Psoas muscle (tissue), 8 donors: ENCODE results near the gene RTN3. TPM values are rescaled to one million over a fixed set of nuclear protein-coding genes. Genes with fewer than 3 reads are reported as not detected.
"Not testable (repeated sequence)": the region's sequence is repeated elsewhere in the genome, so short reads cannot be mapped to it uniquely, and the experiment has no call there.

Experiments
- ATAC-seq, 4 donors: fragments of 200-7000 bp; cut with Tn5 transposase; one replicate each; pipeline ENCODE4 v1.9.1; 2020; ENCODE audit warnings: moderate library complexity in 3 of 4, mild to moderate bottlenecking in 2 of 4
- DNase-seq, 2 donors: peaks; one replicate each; pipeline ENCODE4 v3.0.0-alpha.2; 2020
- H3K27ac ChIP-seq: fragments of 200-600 bp; one replicate; pipeline ENCODE4 v1.8.0; 2022
- H3K27me3 ChIP-seq, 3 donors: fragments of 200-600 bp in 1 of 3; one replicate each; pipeline versions ENCODE4 v1.6.1 to v1.8.0; 2013 to 2022; ENCODE audit warnings: low read length in 2 of 3, mild to moderate bottlenecking in 2 of 3, moderate library complexity in 1 of 3; ENCODE audit not compliant: insufficient read depth in 3 of 3
- H3K36me3 ChIP-seq, 2 donors: fragments of 200-600 bp in 1 of 2; one replicate each; pipeline versions ENCODE4 v1.6.1 to v1.8.0; 2013 to 2022; ENCODE audit warnings: low read depth in 1 of 2, mild to moderate bottlenecking in 1 of 2, moderate library complexity in 1 of 2; ENCODE audit not compliant: insufficient read depth in 1 of 2
- H3K4me1 ChIP-seq: fragments of 200-600 bp; one replicate; pipeline ENCODE4 v1.8.0; 2022
- H3K4me3 ChIP-seq: fragments of 200-600 bp; one replicate; pipeline ENCODE4 v1.8.0; 2022; ENCODE audit warnings: mild to moderate bottlenecking
- H3K9me3 ChIP-seq: fragments of 200-600 bp; one replicate; pipeline ENCODE4 v1.8.0; 2022
- CTCF ChIP-seq: fragments of 200-600 bp; IDR thresholded peaks from one replicate; pipeline ENCODE4 v1.8.0; 2022; ENCODE audit warnings: antibody characterized with exemption
- WGBS, 3 donors: extraction: QIAGEN DNeasy Blood & Tissue Kit; methylation state at CpG; one replicate each; pipeline versions ENCODE4 v1.1.6 to v1.1.7; 2013; 5-methylcytosine and 5-hydroxymethylcytosine counted together
- intact Hi-C, 2 donors: fragments of 100-400 bp; cut with DNase I; formaldehyde crosslinking; loops; one replicate each; pipeline versions ENCODE4 v1.11.0 to v1.14.2; 2022
- polyA plus RNA-seq, 3 donors: library from polyadenylated mRNA; stranded (reverse); fragments of 200-250 nt; gene quantifications; one replicate each; pipeline ENCODE4 v1.2.3, GENCODE V29; 2013
- total RNA-seq, 4 donors: library from RNA; stranded (reverse); fragmentation: NEBNext Ultra II Directional in 2 of 4; extraction: Animal tissue kit (Norgen Biotek cat#: 25700) in 2 of 4; gene quantifications; one replicate each; pipeline versions ENCODE4 v1.2.1 to v1.2.4, GENCODE V29; 2021 to 2023
- donor health status: healthy with polysubstance abuse.
- donor health status: DM: no; HTN: no; CAD: no; lungs with moderate emphysema.
- donor health status: Bipolar disorder and iron deficiency.
- donor health status: healthy.
- donor health status: DM: yes; HTN: yes; CAD: no.
- donor health status: DM: no; HTN: no; CAD: no.
- donor health status: DM: no; HTN: no; CAD: no.
- donor health status: DM: yes; HTN: yes; CAD: no.

Gene RTN3
- total and polyA plus RNA-seq, 7 donors = 35.3 to 162 (median 67.4) TPM

- ATAC-seq = peak in 2 of 4 donors; percentile 2 to 10
- 7 to 14% (median 10%) methylated on average over 18 of the region's 18 CpGs for WGBS, 3 donors
These were observed 423 bp upstream of the RTN3 start for GRCh38 chr11:63680834-63681320.

GRCh38 chr11:63682066-63683021 lies 1.0 kb downstream of the RTN3 start:
- intact Hi-C loops = loop anchor here in 1 of 2 donors (5.0 kb wide), 1 partner anchor 55 kb away; no protein-coding TSS in a partner anchor
- Histone ChIP-seq H3K27me3 (no peaks in the 10 kb centered on the region), H3K36me3 (no peaks in the 10 kb centered on the region), H3K4me1 (peaks cover 58% of the 10 kb centered on the region), H3K27ac (peak overlapping the region; percentile 94), H3K9me3 (no peaks in the 10 kb centered on the region), H3K4me3 (peak overlapping the region; percentile 96)
- TF ChIP-seq CTCF = no peak
- ATAC-seq (peak in 1 of 4 donors; percentile 27), DNase-seq (no peak)
- WGBS, 3 donors = 5 to 12% (median 7%) methylated on average over 19 of the region's 19 CpGs

More at GRCh38 chr11:63680834-63681320, 423 bp upstream of the RTN3 start:
- no peaks in the 10 kb centered on the region for H3K27me3 ChIP-seq
- H3K36me3 ChIP-seq = no peaks in the 10 kb centered on the region
- intact Hi-C loops = loop anchor here in 1 of 2 donors (5.0 kb wide), 1 partner anchor 56 kb away; no protein-coding TSS in a partner anchor
- no peaks in the 10 kb centered on the region for H3K9me3 ChIP-seq
- peaks cover 47% of the 10 kb centered on the region for H3K4me1 ChIP-seq
- peak overlapping the region; percentile 96 for H3K4me3 ChIP-seq
- H3K27ac ChIP-seq = peak overlapping the region; percentile 94
- no peak for DNase-seq
- TF ChIP-seq CTCF = no peak

- WGBS, 3 donors = 75 to 85% (median 77%) methylated on average over 8 of the region's 8 CpGs
- Histone ChIP-seq H3K36me3 (no peaks in the 10 kb centered on the region), H3K9me3 (no peaks in the 10 kb centered on the region), H3K27me3 (no peaks in the 10 kb centered on the region), H3K4me3 (peak overlapping the region; percentile 96), H3K4me1 (peaks cover 61% of the 10 kb centered on the region), H3K27ac (peak overlapping the region; percentile 47)
- intact Hi-C loops = loop anchor here in 1 of 2 donors (5.0 kb wide), 1 partner anchor 54 kb away; no protein-coding TSS in a partner anchor
- no peak for DNase-seq
- no peak for TF ChIP-seq CTCF
- ATAC-seq = no peak
These were observed 2.1 kb downstream of the RTN3 start for GRCh38 chr11:63683133-63683991.

GRCh38 chr11:63685158-63685721 lies 3.9 kb downstream of the RTN3 start:
- peaks cover 68% of the 10 kb centered on the region for H3K4me1 ChIP-seq
- not testable (repeated sequence) for ATAC-seq, H3K9me3 ChIP-seq, H3K4me3 ChIP-seq, H3K36me3 ChIP-seq, DNase-seq, H3K27me3 ChIP-seq
- H3K27ac ChIP-seq = peak overlapping the region; percentile 26
- intact Hi-C loops = loop anchor here in 1 of 2 donors (5.0 kb wide), 1 partner anchor 52 kb away; no protein-coding TSS in a partner anchor
- 85 to 94% (median 92%) methylated on average over 7 of the region's 7 CpGs for WGBS, 3 donors
